GM12878 (cell line): Measurements from ENCODE around the gene ZG16. TPM values are rescaled to one million over a fixed set of nuclear protein-coding genes. Genes with fewer than 3 reads are reported as not detected.
A peak's percentile ranks its signal among the peaks of the same experiment; 100 is the strongest.

Experiments used
- ASH2L ChIP-seq: fragments of 300-600, 200-600 bp; sonication (generic); IDR thresholded peaks from 2 replicates; pipeline ENCODE4 v1.6.1; 2017; ENCODE audit warnings: low read depth, mild to moderate bottlenecking, borderline replicate concordance
- BRCA1 ChIP-seq: IDR thresholded peaks from 2 replicates; pipeline ENCODE4 v1.6.1; 2011; ENCODE audit warnings: low read depth, low read length, improper control_type of control experiment
- CBX5 ChIP-seq: sonication (generic); IDR thresholded peaks from 2 replicates; pipeline ENCODE4 v1.6.1; 2016; ENCODE audit warnings: low read depth, moderate library complexity, mild to moderate bottlenecking, inconsistent platforms
- CHD1 ChIP-seq: IDR thresholded peaks from 2 replicates; pipeline ENCODE4 v1.6.1; 2012; ENCODE audit warnings: low read depth, low read length, improper control_type of control experiment
- EP300 ChIP-seq, 2 experiments: fragments of 150-350 bp in 1 of 2; IDR thresholded peaks; 2 replicates each; pipeline ENCODE4 v1.6.1; 2011 to 2012; ENCODE audit warnings: low read depth in 2 of 2, low read length in 2 of 2, borderline replicate concordance in 1 of 2, improper control_type of control experiment in 1 of 2, inconsistent platforms in 1 of 2; ENCODE audit not compliant: control insufficient read depth in 1 of 2
- FOXM1 ChIP-seq: IDR thresholded peaks from 2 replicates; pipeline ENCODE4 v1.6.1; 2012; ENCODE audit warnings: low read depth, mild to moderate bottlenecking, inconsistent platforms, low read length, moderate library complexity
- IKZF1 ChIP-seq: fragments of 450-650 bp; conservative IDR thresholded peaks from 2 replicates; pipeline ENCODE4 v1.6.1; 2017; ENCODE audit warnings: antibody characterized with exemption, mild to moderate bottlenecking
- JUNB ChIP-seq: IDR thresholded peaks from 2 replicates; pipeline ENCODE4 v1.6.1; 2016; ENCODE audit warnings: antibody characterized with exemption, mild to moderate bottlenecking
- KDM1A ChIP-seq: fragments of 200-600 bp; sonication (generic); IDR thresholded peaks from 2 replicates; pipeline ENCODE4 v1.6.1; 2016; ENCODE audit warnings: borderline replicate concordance
- NBN ChIP-seq: fragments of 450-650 bp; IDR thresholded peaks from 2 replicates; pipeline ENCODE4 v1.6.1; 2016
- POLR2A ChIP-seq: IDR thresholded peaks from 2 replicates; pipeline ENCODE4 v1.6.1; 2011; ENCODE audit warnings: low read depth, mild to moderate bottlenecking, low read length
- PRDM15 ChIP-seq: fragments of 450-650 bp; formaldehyde crosslinking; IDR thresholded peaks from 2 replicates; pipeline ENCODE4 v1.4.0; 2020; ENCODE audit warnings: mild to moderate bottlenecking, moderate library complexity
- RB1 ChIP-seq: fragments of 450-650 bp; formaldehyde crosslinking; IDR thresholded peaks from 2 replicates; pipeline ENCODE4 v1.6.1; 2017; ENCODE audit warnings: mild to moderate bottlenecking, borderline replicate concordance
- RCOR1 ChIP-seq: conservative IDR thresholded peaks from 2 replicates; pipeline ENCODE4 v1.6.1; 2012; ENCODE audit warnings: low read depth, low read length, improper control_type of control experiment
- SMAD5 ChIP-seq: IDR thresholded peaks from 2 replicates; pipeline ENCODE4 v1.6.1; 2016; ENCODE audit warnings: antibody characterized with exemption, low read depth
- TARDBP ChIP-seq: IDR thresholded peaks from 2 replicates; pipeline ENCODE4 v1.6.1; 2016; ENCODE audit warnings: borderline replicate concordance
- TCF7 ChIP-seq: IDR thresholded peaks from 2 replicates; pipeline ENCODE4 v1.6.1; 2014; ENCODE audit warnings: antibody characterized with exemption, borderline replicate concordance
- ZNF687 ChIP-seq: fragments of 450-650 bp; IDR thresholded peaks from 2 replicates; pipeline ENCODE4 v1.6.1; 2017; ENCODE audit warnings: mild to moderate bottlenecking, moderate library complexity
- polyA plus RNA-seq, 11 experiments: library from polyadenylated mRNA; depleted of rRNA in 4 of 11; unstranded in 6 of 11; stranded (reverse) in 5 of 11; fragments of >200 nt; fragmentation: Nextera tagmentation in 4 of 11; fragmentation: Illumina TruSeq in 1 of 11; extraction: Ambion mirVana in 4 of 11; extraction: Trizol in 1 of 11; gene quantifications; 1 replicate in 1 of 11; 2 replicates in 10 of 11; pipeline versions ENCODE4 v1.2.1 to v1.2.3, GENCODE V29; 2011 to 2016; ENCODE audit warnings: inconsistent platforms in 2 of 11, missing spikeins in 2 of 11, low read depth in 1 of 11
- total RNA-seq, 4 experiments: library from RNA; depleted of rRNA in 3 of 4; stranded (reverse); fragments of >200 nt in 3 of 4; fragmentation: Illumina TruSeq in 1 of 4; extraction: Trizol in 1 of 4; gene quantifications; 2 replicates each; pipeline versions ENCODE4 v1.2.1 to v1.2.3, GENCODE V29; 2013 to 2021
- TF ChIP-seq, protein P1 (sequence below): IDR thresholded peaks from 2 replicates; pipeline ENCODE4 v1.6.1; 2011; ENCODE audit warnings: borderline replicate concordance, low read depth, mild to moderate bottlenecking, moderate library complexity, low read length; ENCODE audit not compliant: insufficient read depth, poor library complexity, severe bottlenecking

Gene ZG16
- total and polyA plus RNA-seq, 10 of the 15 experiments (the other 5 are each of a cell fraction or from before 2014, with no cell fraction given) = not detected

DNA sequence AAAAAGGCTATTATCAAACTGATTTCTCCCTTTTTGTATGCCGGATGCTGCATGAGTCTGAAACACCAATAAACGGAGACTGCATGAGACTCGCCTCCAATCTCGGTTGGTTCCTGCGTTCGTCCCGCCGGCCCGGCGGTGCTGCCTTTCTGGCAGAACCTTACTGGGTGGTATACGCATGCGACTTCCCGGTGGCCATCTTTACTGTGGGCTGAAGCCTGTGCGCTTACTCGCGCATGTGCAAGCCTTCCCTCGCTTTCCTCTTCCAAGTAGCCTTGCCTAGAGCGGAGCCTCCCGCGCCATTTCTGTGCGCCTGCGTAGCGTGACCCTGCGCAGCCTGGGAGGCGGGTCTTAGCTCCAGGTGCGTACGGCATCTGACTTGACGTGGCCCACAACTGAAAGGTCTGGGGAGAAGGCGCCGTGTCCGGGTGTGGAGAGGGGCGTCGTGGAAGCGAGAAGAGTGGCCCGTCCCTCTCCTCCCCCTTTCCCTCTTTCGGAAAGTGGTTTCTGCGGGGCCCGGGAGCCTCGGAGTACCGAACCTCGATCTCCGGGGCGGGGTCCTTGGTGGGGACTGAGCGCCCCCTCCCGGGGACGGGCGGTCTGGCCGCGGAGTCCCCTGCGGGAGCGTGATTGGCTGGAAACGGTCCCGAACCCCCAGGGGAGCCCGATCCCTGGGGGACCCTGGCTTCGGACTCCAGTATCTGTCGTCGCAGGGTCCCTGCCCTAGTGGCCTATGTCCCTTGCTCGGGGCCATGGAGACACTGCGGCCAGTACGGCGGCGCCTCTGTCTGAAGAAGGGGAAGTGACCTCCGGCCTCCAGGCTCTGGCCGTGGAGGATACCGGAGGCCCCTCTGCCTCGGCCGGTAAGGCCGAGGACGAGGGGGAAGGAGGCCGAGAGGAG, 38.0 kb downstream of the ZG16 start, which contains the start of gene PAGR1 (continued):
- TF ChIP-seq RB1 (peak; percentile 96; the same call in 1 of the 2 replicates), ZNF687 (peak; percentile 72; the same call in 1 of the 2 replicates), CBX5 (no peak), NBN (peak; percentile 96; the same call in 1 of the 2 replicates), PRDM15 (no peak), SMAD5 (no peak; the same call in 1 of the 2 replicates), TCF7 (no peak), RCOR1 (0 out of 2 replicates have a peak, but pooled peaks have one; percentile 23), FOXM1 (no peak), BRCA1 (no peak), IKZF1 (peak; percentile 99), JUNB (no peak), KDM1A (no peak), ASH2L (no peak), POLR2A (peak; percentile 95), CHD1 (no peak; the same call in none of the 2 replicates), EP300 (IDR thresholded peaks at IDR 0.05; ENCODE audit: borderline replicate concordance in 1 of 2, control insufficient read depth in 1 of 2, low read depth in 2 of 2, low read length in 2 of 2) (peak in 1 of 2 experiments; percentile 11; a peak in 1 of 4 replicates), TARDBP (0 out of 2 replicates have a peak, but pooled peaks have one; percentile 47)
- TF ChIP-seq, protein P1, sequence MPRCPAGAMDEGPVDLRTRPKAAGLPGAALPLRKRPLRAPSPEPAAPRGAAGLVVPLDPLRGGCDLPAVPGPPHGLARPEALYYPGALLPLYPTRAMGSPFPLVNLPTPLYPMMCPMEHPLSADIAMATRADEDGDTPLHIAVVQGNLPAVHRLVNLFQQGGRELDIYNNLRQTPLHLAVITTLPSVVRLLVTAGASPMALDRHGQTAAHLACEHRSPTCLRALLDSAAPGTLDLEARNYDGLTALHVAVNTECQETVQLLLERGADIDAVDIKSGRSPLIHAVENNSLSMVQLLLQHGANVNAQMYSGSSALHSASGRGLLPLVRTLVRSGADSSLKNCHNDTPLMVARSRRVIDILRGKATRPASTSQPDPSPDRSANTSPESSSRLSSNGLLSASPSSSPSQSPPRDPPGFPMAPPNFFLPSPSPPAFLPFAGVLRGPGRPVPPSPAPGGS = no peak
